Mesodermal cell (in vitro differentiated cells): ENCODE measurements around the gene FOXO6. TPM values are rescaled to one million over a fixed set of nuclear protein-coding genes. Genes with fewer than 3 reads are reported as not detected.

Experiments used
- H3K27ac ChIP-seq: 2 replicates; pipeline ENCODE4 v1.7.0; 2013; ENCODE audit warnings: mild to moderate bottlenecking, low read depth, low read length, moderate library complexity; ENCODE audit not compliant: severe bottlenecking
- H3K36me3 ChIP-seq: 2 replicates; pipeline ENCODE4 v1.7.1; 2013; ENCODE audit warnings: mild to moderate bottlenecking, low read length, moderate library complexity; ENCODE audit not compliant: control insufficient read depth, insufficient read depth
- H3K4me1 ChIP-seq: one replicate; pipeline ENCODE4 v1.7.1; 2013; ENCODE audit warnings: mild to moderate bottlenecking, low read length; ENCODE audit not compliant: insufficient read depth, control insufficient read depth, poor library complexity, severe bottlenecking
- H3K4me3 ChIP-seq: 2 replicates; pipeline ENCODE4 v1.7.0; 2013; ENCODE audit warnings: low read length, control low read depth, mild to moderate bottlenecking; ENCODE audit not compliant: insufficient read depth, poor library complexity, severe bottlenecking; ENCODE audit errors: extremely low read depth
- H3K9me3 ChIP-seq: 2 replicates; pipeline ENCODE4 v1.7.1; 2013; ENCODE audit warnings: mild to moderate bottlenecking, low read length, moderate library complexity; ENCODE audit not compliant: control insufficient read depth
- WGBS, 2 experiments: methylation state at CpG; one replicate each; pipeline ENCODE4 v1.1.5; 2013; ENCODE audit warnings: missing lambda C conversion rate in 2 of 2; ENCODE audit not compliant: insufficient coverage in 2 of 2; 5-methylcytosine and 5-hydroxymethylcytosine counted together
- polyA plus RNA-seq, 2 experiments: library from polyadenylated mRNA; stranded (reverse); fragments of 50-300 nt; gene quantifications; one replicate each; pipeline ENCODE4 v1.2.3, GENCODE V29; 2013

The FOXO6 gene
- 1.6 TPM for polyA plus RNA-seq (2013, experiment 1 of 2)
- 1.1 TPM for polyA plus RNA-seq (2013, experiment 2 of 2)

- no peaks in the 10 kb centered on the region for H3K9me3 ChIP-seq
- peaks cover 37% of the 10 kb centered on the region for H3K4me1 ChIP-seq
- H3K36me3 ChIP-seq = no peaks in the 10 kb centered on the region
- H3K4me3 ChIP-seq = peak within 1 kb of the TSS; percentile 52
- 3 to 5% methylated on average over 24 to 45 of the region's 63 CpGs for WGBS, 2 experiments
- peak within 1 kb of the TSS; percentile 72 for H3K27ac ChIP-seq
These were observed at the start of gene FOXO6 for GRCh38 chr1:41360786-41361494. TSS of gene FOXO6 (plus strand) at chr1:41361434.

- Histone ChIP-seq H3K4me1 (peaks cover 19% of the 10 kb centered on the region), H3K9me3 (peaks cover 2% of the 10 kb centered on the region), H3K27ac (no peak overlapping the region), H3K4me3 (no peak overlapping the region), H3K36me3 (no peaks in the 10 kb centered on the region)
- 63 to 83% methylated on average over 2 of the region's 4 CpGs for WGBS, 2 experiments
These were observed 48.1 kb upstream of the FOXO6 start for GRCh38 chr1:41312991-41313645.

- H3K27ac ChIP-seq = no peak overlapping the region
These were observed 47.5 kb upstream of the FOXO6 start for GRCh38 chr1:41313661-41314131.

DNA sequence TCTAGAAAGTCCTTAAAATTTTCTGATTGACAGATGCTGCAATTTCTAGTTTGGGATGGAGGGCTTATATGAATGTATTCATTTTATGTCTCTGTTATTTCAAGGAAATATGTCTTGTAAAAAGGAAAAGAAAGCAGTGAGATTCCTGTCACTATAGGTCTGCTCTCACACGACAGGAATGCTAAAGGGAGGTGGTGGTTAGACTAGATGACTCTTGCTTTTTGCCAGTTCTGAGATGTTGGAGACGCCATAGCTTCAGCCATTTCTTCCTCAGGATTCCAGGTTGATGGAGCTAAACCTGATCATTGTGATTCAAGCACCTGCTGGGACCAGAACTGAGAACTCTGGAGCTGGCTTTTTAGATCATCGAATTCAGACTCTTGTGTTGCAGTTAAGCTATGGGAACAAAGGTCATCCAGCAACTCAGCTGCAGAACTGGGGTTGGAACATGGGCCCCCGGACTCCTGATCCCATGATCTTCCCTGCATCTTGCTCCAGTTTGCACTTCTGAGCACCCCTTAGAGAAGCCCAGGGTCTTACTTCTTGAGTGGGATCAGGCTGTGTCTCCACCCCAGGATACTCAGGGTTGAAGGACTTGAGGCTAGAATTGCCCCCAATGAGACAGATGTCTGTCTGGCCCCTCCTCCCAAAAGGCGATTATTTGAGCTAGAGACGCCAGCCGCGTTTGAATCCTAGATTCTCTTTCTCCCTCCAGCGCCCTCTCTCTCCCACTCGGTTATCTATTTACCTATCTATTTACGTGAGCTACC, 46.7 kb upstream of the FOXO6 start:
- H3K4me1 ChIP-seq = peaks cover 22% of the 10 kb centered on the region
- no peaks in the 10 kb centered on the region for H3K9me3 ChIP-seq
- WGBS, 2 experiments = 69 to 72% methylated on average over 10 to 11 of the region's 11 CpGs
- H3K27ac ChIP-seq = no peak overlapping the region
- no peak overlapping the region for H3K4me3 ChIP-seq
- no peaks in the 10 kb centered on the region for H3K36me3 ChIP-seq

More at GRCh38 chr1:41313661-41314131, 47.5 kb upstream of the FOXO6 start:
- Histone ChIP-seq H3K4me3 (no peak overlapping the region), H3K36me3 (no peaks in the 10 kb centered on the region), H3K4me1 (peaks cover 20% of the 10 kb centered on the region), H3K9me3 (no peaks in the 10 kb centered on the region)
- WGBS, 2 experiments = 62 to 67% methylated on average over 6 to 7 of the region's 7 CpGs

GRCh38 chr1:41315146-41315822, 46.0 kb upstream of the FOXO6 start:
- no peak overlapping the region for H3K27ac ChIP-seq
- no peak overlapping the region for H3K4me3 ChIP-seq
- no peaks in the 10 kb centered on the region for H3K9me3 ChIP-seq
- H3K36me3 ChIP-seq = no peaks in the 10 kb centered on the region
- 77 to 91% methylated on average over 10 to 14 of the region's 15 CpGs for WGBS, 2 experiments
- H3K4me1 ChIP-seq = peaks cover 29% of the 10 kb centered on the region

DNA sequence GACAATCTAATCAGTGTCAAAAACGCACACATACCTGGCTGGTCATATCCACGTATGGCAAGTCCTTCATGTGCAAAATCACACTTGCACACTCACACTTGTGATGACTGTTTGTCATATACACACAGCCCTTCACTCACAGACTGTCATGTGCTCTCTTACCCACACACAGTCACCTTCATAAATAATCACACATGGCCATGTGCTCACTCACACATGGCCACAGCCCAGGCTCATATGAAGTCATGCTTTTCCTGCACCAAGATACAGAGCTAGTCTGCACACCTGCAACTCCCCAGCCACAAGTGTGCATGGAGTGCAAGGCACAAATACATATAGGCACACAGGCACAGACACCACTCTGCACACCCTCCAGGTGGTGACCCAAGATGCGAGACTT, 45.4 kb upstream of the FOXO6 start:
- H3K27ac ChIP-seq = no peak overlapping the region
- H3K9me3 ChIP-seq = no peaks in the 10 kb centered on the region
- no peak overlapping the region for H3K4me3 ChIP-seq
- peaks cover 34% of the 10 kb centered on the region for H3K4me1 ChIP-seq
- no peaks in the 10 kb centered on the region for H3K36me3 ChIP-seq
- 83 to 100% methylated on average over 2 to 3 of the region's 3 CpGs for WGBS, 2 experiments

- Histone ChIP-seq H3K27ac (no peak overlapping the region), H3K4me3 (no peak overlapping the region), H3K36me3 (no peaks in the 10 kb centered on the region), H3K4me1 (peaks cover 36% of the 10 kb centered on the region), H3K9me3 (no peaks in the 10 kb centered on the region)
- 97 to 100% methylated on average over 5 of the region's 6 CpGs for WGBS, 2 experiments
These were observed 43.9 kb upstream of the FOXO6 start for GRCh38 chr1:41317361-41317760.

DNA sequence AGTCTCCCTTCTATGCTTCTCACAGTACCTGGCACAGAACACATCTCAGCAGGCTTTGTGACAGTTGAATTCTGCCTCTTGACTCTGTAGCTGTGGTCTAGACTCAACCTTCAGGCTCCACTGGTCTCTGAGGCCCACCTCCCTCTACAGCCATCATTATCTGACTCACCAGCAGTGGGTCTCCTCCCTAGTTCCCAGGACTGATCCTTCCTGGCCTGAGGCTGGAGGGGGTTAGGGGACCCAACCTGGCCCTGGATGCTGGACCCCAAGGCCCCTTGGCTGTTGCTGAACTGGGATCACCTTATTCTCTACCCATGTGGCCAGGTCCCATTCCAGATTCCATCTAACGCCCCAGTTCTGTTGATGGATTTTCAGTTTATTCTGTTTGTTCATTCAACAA, 43.1 kb upstream of the FOXO6 start:
- Histone ChIP-seq H3K27ac (no peak overlapping the region), H3K4me1 (peaks cover 36% of the 10 kb centered on the region), H3K4me3 (no peak overlapping the region), H3K36me3 (no peaks in the 10 kb centered on the region), H3K9me3 (no peaks in the 10 kb centered on the region)
- 90 to 100% methylated on average over 1 of the region's 1 CpG for WGBS, 2 experiments

DNA sequence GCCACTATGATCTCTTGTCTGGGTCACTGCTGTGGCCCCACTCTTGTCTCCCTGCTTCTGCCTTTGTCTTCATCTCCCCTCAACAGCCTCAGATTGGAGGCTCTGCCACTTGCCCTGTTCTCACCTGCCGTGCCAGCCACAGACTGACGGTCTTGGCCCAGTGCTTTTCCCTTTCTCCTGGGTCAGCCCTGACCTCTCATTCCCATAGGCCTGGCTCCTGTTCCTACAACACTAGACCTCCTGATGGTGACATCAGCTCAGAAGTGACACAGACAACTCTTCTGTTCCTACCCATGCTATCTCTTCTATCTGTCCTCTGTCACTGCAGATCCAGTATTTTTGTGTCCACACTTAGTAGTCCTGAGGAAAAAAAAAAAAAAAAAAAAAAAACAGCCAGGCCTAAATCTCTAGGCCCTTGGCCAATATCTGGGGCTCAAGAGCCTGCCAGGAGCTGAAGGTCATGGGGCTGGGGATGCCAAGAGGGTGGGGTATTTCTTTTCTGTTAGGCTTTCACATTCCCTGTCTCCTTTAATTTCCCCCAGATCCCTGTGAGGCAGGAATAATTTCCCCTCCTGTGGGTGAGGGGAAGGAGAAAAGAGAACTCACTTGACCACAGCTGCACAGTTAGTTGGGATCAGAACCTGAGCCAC, 42.0 kb upstream of the FOXO6 start:
- 89 to 100% methylated on average over 2 of the region's 2 CpGs for WGBS, 2 experiments
- no peak overlapping the region for H3K27ac ChIP-seq

More for the DNA sequence above, 42.0 kb upstream of the FOXO6 start:
- H3K9me3 ChIP-seq = no peaks in the 10 kb centered on the region
- H3K4me3 ChIP-seq = no peak overlapping the region
- no peaks in the 10 kb centered on the region for H3K36me3 ChIP-seq
- peaks cover 36% of the 10 kb centered on the region for H3K4me1 ChIP-seq
